Measurements from ENCODE around the gene KDM5A. TPM values are rescaled to one million over a fixed set of nuclear protein-coding genes. Genes with fewer than 3 reads are reported as not detected.
"Not testable (repeated sequence)": the region's sequence is repeated elsewhere in the genome, so short reads cannot be mapped to it uniquely, and the experiment has no call there.

Gene KDM5A
- total RNA-seq, 1 donor from 2014 or later, result 45.7 TPM

- TF ChIP-seq POLR2A (IDR thresholded peaks at IDR 0.05) (no peak), POLR2AphosphoS5 (IDR thresholded peaks at IDR 0.05; ENCODE audit: insufficient read depth in 1 of 2, low read depth in 1 of 2) (no peak), CTCF (IDR thresholded peaks at IDR 0.05) (no peak)
- H3K36me3 ChIP-seq, result peaks cover 0 to 30% of the 10 kb centered on the region in 2 donors
- no peaks in the 10 kb centered on the region for H3K27me3 ChIP-seq
- peaks cover 41% of the 10 kb centered on the region for H3K4me1 ChIP-seq
- H3K27ac ChIP-seq, result no peak overlapping the region
- H3K4me3 ChIP-seq, result peak overlapping the region in 1 of 2 donors; percentile 95
- no peak for DNase-seq (ENCODE audit: extremely low spot score in 2 of 2)
- H3K9me3 ChIP-seq, result no peaks in the 10 kb centered on the region
- intact Hi-C loops (cut with DNase I), result no loop called here
Measured at GRCh38 chr12:386651-387050, 2.5 kb downstream of the KDM5A start.

GRCh38 chr12:370739-371485, 18.2 kb downstream of the KDM5A start:
- H3K27me3 ChIP-seq; H3K9me3 ChIP-seq; H3K27ac ChIP-seq; DNase-seq (ENCODE audit: extremely low spot score in 2 of 2); H3K4me1 ChIP-seq; H3K4me3 ChIP-seq; intact Hi-C loops (cut with DNase I): not testable (repeated sequence)
- H3K36me3 ChIP-seq, result peaks cover 0 to 41% of the 10 kb centered on the region in 2 donors

- intact Hi-C loops (cut with DNase I), result no loop called here
- no peak overlapping the region for H3K27ac ChIP-seq
- H3K36me3 ChIP-seq, result peaks cover 0 to 61% of the 10 kb centered on the region in 2 donors
- no peaks in the 10 kb centered on the region for H3K27me3 ChIP-seq
- H3K9me3 ChIP-seq, result no peaks in the 10 kb centered on the region
- no peaks in the 10 kb centered on the region for H3K4me1 ChIP-seq
- DNase-seq (ENCODE audit: extremely low spot score in 2 of 2), result no peak
- TF ChIP-seq POLR2A (IDR thresholded peaks at IDR 0.05) (no peak), CTCF (IDR thresholded peaks at IDR 0.05) (no peak)
- no peak overlapping the region for H3K4me3 ChIP-seq
Measured at GRCh38 chr12:367972-368371, 21.1 kb downstream of the KDM5A start.

GRCh38 chr12:366820-367219, 22.3 kb downstream of the KDM5A start:
- no peaks in the 10 kb centered on the region for H3K27me3 ChIP-seq
- H3K9me3 ChIP-seq, result no peaks in the 10 kb centered on the region
- no peak overlapping the region for H3K4me3 ChIP-seq
- no peak for DNase-seq (ENCODE audit: extremely low spot score in 2 of 2)
- H3K27ac ChIP-seq, result no peak overlapping the region
- TF ChIP-seq POLR2A (IDR thresholded peaks at IDR 0.05), result no peak
- no peak for TF ChIP-seq CTCF (IDR thresholded peaks at IDR 0.05)
- no peak for TF ChIP-seq POLR2AphosphoS5 (IDR thresholded peaks at IDR 0.05; ENCODE audit: insufficient read depth in 1 of 2, low read depth in 1 of 2)
- intact Hi-C loops (cut with DNase I), result no loop called here
- H3K4me1 ChIP-seq, result no peaks in the 10 kb centered on the region
- H3K36me3 ChIP-seq, result peaks cover 0 to 72% of the 10 kb centered on the region in 2 donors

- Histone ChIP-seq H3K36me3 (peaks cover 0 to 74% of the 10 kb centered on the region in 2 donors), H3K4me3 (no peak overlapping the region), H3K9me3 (no peaks in the 10 kb centered on the region), H3K27ac (no peak overlapping the region), H3K4me1 (no peaks in the 10 kb centered on the region), H3K27me3 (no peaks in the 10 kb centered on the region)
- no peak for DNase-seq (ENCODE audit: extremely low spot score in 2 of 2)
- no peak for TF ChIP-seq POLR2AphosphoS5 (IDR thresholded peaks at IDR 0.05; ENCODE audit: insufficient read depth in 1 of 2, low read depth in 1 of 2)
- no peak for TF ChIP-seq CTCF (IDR thresholded peaks at IDR 0.05)
- TF ChIP-seq POLR2A (IDR thresholded peaks at IDR 0.05), result no peak
- intact Hi-C loops (cut with DNase I), result no loop called here
Measured at GRCh38 chr12:359091-359490, 30.0 kb downstream of the KDM5A start.

Data from vagina (tissue), 2 donors.